PFSK-1 (cell line): Measurements from ENCODE around the gene SYNDIG1.

Experiments used
- FOXP2 ChIP-seq: optimal IDR thresholded peaks from 2 replicates; pipeline ENCODE3; 2011; ENCODE audit warnings: borderline replicate concordance, control low read depth, inconsistent platforms; ENCODE audit not compliant: insufficient read depth; ENCODE audit errors: extremely low read length, extremely low read depth
- POLR2AphosphoS5 ChIP-seq: IDR thresholded peaks from 2 replicates; pipeline ENCODE4 v1.6.1; 2012; ENCODE audit warnings: low read depth, mild to moderate bottlenecking, control low read depth, low read length, moderate library complexity
- SIN3A ChIP-seq: IDR thresholded peaks from 2 replicates; pipeline ENCODE4 v1.6.1; 2012; ENCODE audit warnings: mild to moderate bottlenecking, low read length, moderate library complexity, borderline replicate concordance; ENCODE audit not compliant: insufficient read depth
- TAF1 ChIP-seq: IDR thresholded peaks from 2 replicates; pipeline ENCODE4 v1.6.1; 2012; ENCODE audit warnings: low read length, control low read depth, borderline replicate concordance; ENCODE audit not compliant: insufficient read depth
- TF ChIP-seq, protein P1 (sequence below), 2 experiments: IDR thresholded peaks; 2 replicates each; pipeline versions ENCODE4 v1.6.1 to v1.8.0; 2011 to 2012; ENCODE audit warnings: low read depth in 2 of 2, low read length in 2 of 2, control low read depth in 1 of 2, inconsistent platforms in 1 of 2, mild to moderate bottlenecking in 1 of 2, moderate library complexity in 1 of 2; ENCODE audit not compliant: insufficient read depth in 1 of 2

DNA sequence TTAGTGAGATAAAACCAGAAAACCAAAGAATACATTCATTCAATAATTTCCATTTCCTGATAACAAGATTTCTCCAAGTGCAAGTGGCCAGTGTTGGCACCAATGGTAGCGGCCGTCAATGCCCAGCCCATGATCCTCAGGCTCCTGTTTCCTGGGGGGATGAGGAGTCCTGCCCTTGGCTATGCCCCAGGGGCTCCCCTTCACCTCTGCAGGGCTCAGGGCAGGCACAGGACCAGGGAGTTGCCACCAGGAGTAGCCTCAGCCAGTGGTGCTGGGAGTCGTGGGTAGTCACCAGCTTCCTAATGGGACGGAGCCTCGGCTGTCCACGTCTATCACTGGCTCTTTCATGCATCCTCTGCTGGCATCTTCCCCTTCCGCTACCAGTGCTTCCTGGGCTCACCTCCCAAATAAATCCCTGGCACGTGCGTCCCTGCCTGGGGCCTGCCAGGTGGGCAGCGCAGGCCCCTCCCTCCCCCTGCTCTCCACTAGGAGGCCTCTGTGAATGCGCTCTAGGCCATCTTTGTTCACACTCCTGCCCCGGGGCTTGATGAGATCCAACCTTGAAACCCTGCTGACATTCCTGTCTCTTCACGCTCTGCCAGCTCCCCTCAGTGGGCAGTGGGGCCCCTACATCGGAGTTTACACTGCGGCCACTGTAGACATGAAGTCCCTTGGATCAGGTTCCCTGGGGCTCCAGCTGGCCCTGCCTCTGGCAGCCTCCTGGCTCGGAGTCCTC is 215.7 kb downstream of the SYNDIG1 start:
- TF ChIP-seq POLR2AphosphoS5 (no peak), FOXP2 (no peak), TAF1 (no peak), SIN3A (no peak)
- TF ChIP-seq, protein P1, sequence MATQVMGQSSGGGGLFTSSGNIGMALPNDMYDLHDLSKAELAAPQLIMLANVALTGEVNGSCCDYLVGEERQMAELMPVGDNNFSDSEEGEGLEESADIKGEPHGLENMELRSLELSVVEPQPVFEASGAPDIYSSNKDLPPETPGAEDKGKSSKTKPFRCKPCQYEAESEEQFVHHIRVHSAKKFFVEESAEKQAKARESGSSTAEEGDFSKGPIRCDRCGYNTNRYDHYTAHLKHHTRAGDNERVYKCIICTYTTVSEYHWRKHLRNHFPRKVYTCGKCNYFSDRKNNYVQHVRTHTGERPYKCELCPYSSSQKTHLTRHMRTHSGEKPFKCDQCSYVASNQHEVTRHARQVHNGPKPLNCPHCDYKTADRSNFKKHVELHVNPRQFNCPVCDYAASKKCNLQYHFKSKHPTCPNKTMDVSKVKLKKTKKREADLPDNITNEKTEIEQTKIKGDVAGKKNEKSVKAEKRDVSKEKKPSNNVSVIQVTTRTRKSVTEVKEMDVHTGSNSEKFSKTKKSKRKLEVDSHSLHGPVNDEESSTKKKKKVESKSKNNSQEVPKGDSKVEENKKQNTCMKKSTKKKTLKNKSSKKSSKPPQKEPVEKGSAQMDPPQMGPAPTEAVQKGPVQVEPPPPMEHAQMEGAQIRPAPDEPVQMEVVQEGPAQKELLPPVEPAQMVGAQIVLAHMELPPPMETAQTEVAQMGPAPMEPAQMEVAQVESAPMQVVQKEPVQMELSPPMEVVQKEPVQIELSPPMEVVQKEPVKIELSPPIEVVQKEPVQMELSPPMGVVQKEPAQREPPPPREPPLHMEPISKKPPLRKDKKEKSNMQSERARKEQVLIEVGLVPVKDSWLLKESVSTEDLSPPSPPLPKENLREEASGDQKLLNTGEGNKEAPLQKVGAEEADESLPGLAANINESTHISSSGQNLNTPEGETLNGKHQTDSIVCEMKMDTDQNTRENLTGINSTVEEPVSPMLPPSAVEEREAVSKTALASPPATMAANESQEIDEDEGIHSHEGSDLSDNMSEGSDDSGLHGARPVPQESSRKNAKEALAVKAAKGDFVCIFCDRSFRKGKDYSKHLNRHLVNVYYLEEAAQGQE (IDR thresholded peaks at IDR 0.05; ENCODE audit: insufficient read depth in 1 of 2, low read depth in 2 of 2, low read length in 2 of 2) = no peak
